Spleen (tissue), 7 donors: ENCODE results near the gene MYOD1.

ENCODE experiments used
- CTCF ChIP-seq, 11 experiments: fragments of 200-600 bp in 7 of 11; fragments of 450-650 bp in 4 of 11; sonication (generic) in 4 of 11; IDR thresholded peaks in 8 of 11; conservative IDR thresholded peaks in 3 of 11; 1 replicate in 7 of 11; 2 replicates in 4 of 11; pipeline versions ENCODE4 v1.4.0 to v1.8.0; 2016 to 2021; ENCODE audit warnings: antibody characterized with exemption in 11 of 11, inconsistent platforms in 4 of 11, mild to moderate bottlenecking in 1 of 11
- POLR2A ChIP-seq, 3 donors: fragments of 450-650 bp; IDR thresholded peaks; one replicate each; pipeline ENCODE4 v1.5.1; 2017; ENCODE audit warnings: antibody characterized with exemption in 3 of 3, mild to moderate bottlenecking in 1 of 3
- donor health status: DM: no; HTN: no; CAD: no; lungs with moderate emphysema.
- donor health status: DM: no; HTN: no; CAD: no.
- donor health status: DM: no; HTN: no; CAD: no.

- TF ChIP-seq POLR2A (IDR thresholded peaks at IDR 0.05) = no peak
- no peak for TF ChIP-seq CTCF (IDR thresholded peaks at IDR 0.05 in 8 of 11, conservative IDR thresholded peaks at IDR 0.05 in 3 of 11)
These were observed 17.2 kb downstream of the MYOD1 start for GRCh38 chr11:17736579-17736893.
